ENCODE measurements around the gene TICAM2.
A peak's percentile ranks its signal among the peaks of the same experiment; 100 is the strongest.

TICAM2 gene

GRCh38 chr5:115607935-115608334 lies 5.7 kb upstream of the TICAM2 start:
- no peak for DNase-seq (ENCODE audit: low read depth, low spot score)

- no peak for DNase-seq (ENCODE audit: low read depth, low spot score)
Observed at GRCh38 chr5:115605436-115605835, 3.2 kb upstream of the TICAM2 start.

GRCh38 chr5:115602591-115603125 lies 379 bp upstream of the TICAM2 start:
- peak; percentile 40 for DNase-seq (ENCODE audit: low read depth, low spot score)

GRCh38 chr5:115600766-115601165 lies 1.5 kb downstream of the TICAM2 start:
- DNase-seq (ENCODE audit: low read depth, low spot score): no peak

- DNase-seq (ENCODE audit: low read depth, low spot score): peak; percentile 22
Observed at GRCh38 chr5:115599924-115600323, 2.4 kb downstream of the TICAM2 start.

GRCh38 chr5:115599502-115599901 lies 2.8 kb downstream of the TICAM2 start:
- peak; percentile 30 for DNase-seq (ENCODE audit: low read depth, low spot score)

- DNase-seq (ENCODE audit: low read depth, low spot score): no peak
Observed at GRCh38 chr5:115594128-115595047, 7.9 kb downstream of the TICAM2 start.

- no peak for DNase-seq (ENCODE audit: low read depth, low spot score)
Observed at GRCh38 chr5:115589043-115589442, 13.2 kb downstream of the TICAM2 start.

GRCh38 chr5:115588640-115589039 lies 13.6 kb downstream of the TICAM2 start:
- no peak for DNase-seq (ENCODE audit: low read depth, low spot score)

- no peak for DNase-seq (ENCODE audit: low read depth, low spot score)
Observed at GRCh38 chr5:115586525-115587146, 15.6 kb downstream of the TICAM2 start.

- DNase-seq (ENCODE audit: low read depth, low spot score): no peak
Observed at GRCh38 chr5:115585265-115585664, 17.0 kb downstream of the TICAM2 start.

- no peak for DNase-seq (ENCODE audit: low read depth, low spot score)
Observed at GRCh38 chr5:115584501-115584900, 17.8 kb downstream of the TICAM2 start.

- peak; percentile 22 for DNase-seq (ENCODE audit: low read depth, low spot score)
Observed at GRCh38 chr5:115583474-115583873, 18.8 kb downstream of the TICAM2 start.

GRCh38 chr5:115580941-115581340 lies 21.3 kb downstream of the TICAM2 start:
- DNase-seq (ENCODE audit: low read depth, low spot score): no peak

- no peak for DNase-seq (ENCODE audit: low read depth, low spot score)
Observed at GRCh38 chr5:115579747-115580173, 22.5 kb downstream of the TICAM2 start.

GRCh38 chr5:115579216-115579615 lies 23.1 kb downstream of the TICAM2 start:
- no peak for DNase-seq (ENCODE audit: low read depth, low spot score)

GRCh38 chr5:115578657-115579056 lies 23.6 kb downstream of the TICAM2 start:
- DNase-seq (ENCODE audit: low read depth, low spot score): no peak

- DNase-seq (ENCODE audit: low read depth, low spot score): no peak
Observed at GRCh38 chr5:115577741-115578140, 24.5 kb downstream of the TICAM2 start.

GRCh38 chr5:115577329-115577728 lies 24.9 kb downstream of the TICAM2 start:
- no peak for DNase-seq (ENCODE audit: low read depth, low spot score)

- DNase-seq (ENCODE audit: low read depth, low spot score): no peak
Observed at GRCh38 chr5:115575167-115576070, 26.9 kb downstream of the TICAM2 start.

GRCh38 chr5:115573133-115573532 lies 29.1 kb downstream of the TICAM2 start:
- DNase-seq (ENCODE audit: low read depth, low spot score): no peak

GRCh38 chr5:115571441-115571878 lies 30.8 kb downstream of the TICAM2 start:
- DNase-seq (ENCODE audit: low read depth, low spot score): no peak
